Measurements from ENCODE around the gene MEA1.

MEA1 gene

GRCh38 chr6:43037197-43037596 lies 23.5 kb upstream of the MEA1 start:
- H2AK5ac ChIP-seq (ENCODE audit: low read length) = no peak overlapping the region
- H3K4ac ChIP-seq (ENCODE audit: low read depth, low read length) = no peak overlapping the region
- H3K14ac ChIP-seq (ENCODE audit: low read length) = no peak overlapping the region
- no CpG with 5 or more reads among the region's 5 CpGs for WGBS (ENCODE audit: extremely low coverage, insufficient coverage, insufficient read length)
- H2BK120ac ChIP-seq (ENCODE audit: insufficient read depth, low read length, poor library complexity) = no peak overlapping the region
- H3K36me3 ChIP-seq (ENCODE audit: control insufficient read depth in 1 of 2, insufficient read depth in 2 of 2, low read length in 2 of 2) = peaks cover 66 to 72% of the 10 kb centered on the region in 2 experiments
- H4K8ac ChIP-seq (ENCODE audit: low read depth, low read length) = no peak overlapping the region
- H2BK12ac ChIP-seq (ENCODE audit: low read length) = no peak overlapping the region
- H2BK5ac ChIP-seq (ENCODE audit: low read depth, low read length, poor library complexity) = no peak overlapping the region
- no peak overlapping the region for H3K18ac ChIP-seq (ENCODE audit: low read length)
- no peak overlapping the region for H4K91ac ChIP-seq (ENCODE audit: low read depth, low read length)
- no peak overlapping the region for H3K27ac ChIP-seq (ENCODE audit: low read depth, low read length)
- no peak overlapping the region for H3K23ac ChIP-seq (ENCODE audit: low read length)
- peaks cover 1% of the 10 kb centered on the region for H3K9me3 ChIP-seq (ENCODE audit: insufficient read depth, low read depth, low read length)
- H3K4me3 ChIP-seq (ENCODE audit: low read depth, low read length) = no peak overlapping the region
- DNase-seq = no peak
- H3K4me2 ChIP-seq (ENCODE audit: low read length) = no peak overlapping the region
- H3K9ac ChIP-seq (ENCODE audit: low read length) = peak overlapping the region; percentile 29
- H4K12ac ChIP-seq (ENCODE audit: low read depth, low read length) = no peak overlapping the region
- H3K79me1 ChIP-seq (ENCODE audit: low read length) = no peaks in the 10 kb centered on the region
- no peaks in the 10 kb centered on the region for H3K27me3 ChIP-seq (ENCODE audit: insufficient read depth, low read length)
- no peak overlapping the region for H2AFZ ChIP-seq (ENCODE audit: insufficient read depth, low read length, poor library complexity)
- H3K79me2 ChIP-seq (ENCODE audit: control insufficient read depth, insufficient read depth, low read length, poor library complexity) = no peaks in the 10 kb centered on the region
- H3K4me1 ChIP-seq (ENCODE audit: control insufficient read depth in 1 of 2, insufficient read depth in 2 of 2, low read length in 2 of 2) = no peaks in the 10 kb centered on the region

GRCh38 chr6:43036712-43037111 lies 23.0 kb upstream of the MEA1 start:
- DNase-seq = no peak

GRCh38 chr6:43035495-43036194 lies 21.9 kb upstream of the MEA1 start:
- H3K27ac ChIP-seq (ENCODE audit: low read depth, low read length) = no peak overlapping the region
- peaks cover 63 to 71% of the 10 kb centered on the region in 2 experiments for H3K36me3 ChIP-seq (ENCODE audit: control insufficient read depth in 1 of 2, insufficient read depth in 2 of 2, low read length in 2 of 2)
- H2BK120ac ChIP-seq (ENCODE audit: insufficient read depth, low read length, poor library complexity) = no peak overlapping the region
- no peak overlapping the region for H3K4me3 ChIP-seq (ENCODE audit: low read depth, low read length)
- H3K23ac ChIP-seq (ENCODE audit: low read length) = no peak overlapping the region
- H3K14ac ChIP-seq (ENCODE audit: low read length) = no peak overlapping the region
- no peak for DNase-seq
- H2AFZ ChIP-seq (ENCODE audit: insufficient read depth, low read length, poor library complexity) = no peak overlapping the region
- no peak overlapping the region for H3K18ac ChIP-seq (ENCODE audit: low read length)
- no peak overlapping the region for H3K4ac ChIP-seq (ENCODE audit: low read depth, low read length)
- no peaks in the 10 kb centered on the region for H3K79me1 ChIP-seq (ENCODE audit: low read length)
- H3K27me3 ChIP-seq (ENCODE audit: insufficient read depth, low read length) = no peaks in the 10 kb centered on the region
- peaks cover 1% of the 10 kb centered on the region for H3K9me3 ChIP-seq (ENCODE audit: insufficient read depth, low read depth, low read length)
- no peak overlapping the region for H4K91ac ChIP-seq (ENCODE audit: low read depth, low read length)
- no peak overlapping the region for H4K12ac ChIP-seq (ENCODE audit: low read depth, low read length)
- no peak overlapping the region for H2AK5ac ChIP-seq (ENCODE audit: low read length)
- no peak overlapping the region for H4K8ac ChIP-seq (ENCODE audit: low read depth, low read length)
- no peak overlapping the region for H3K9ac ChIP-seq (ENCODE audit: low read length)
- no peak overlapping the region for H2BK12ac ChIP-seq (ENCODE audit: low read length)
- H3K79me2 ChIP-seq (ENCODE audit: control insufficient read depth, insufficient read depth, low read length, poor library complexity) = no peaks in the 10 kb centered on the region
- H2BK5ac ChIP-seq (ENCODE audit: low read depth, low read length, poor library complexity) = no peak overlapping the region
- H3K4me2 ChIP-seq (ENCODE audit: low read length) = no peak overlapping the region
- no peaks in the 10 kb centered on the region for H3K4me1 ChIP-seq (ENCODE audit: control insufficient read depth in 1 of 2, insufficient read depth in 2 of 2, low read length in 2 of 2)
- WGBS (ENCODE audit: extremely low coverage, insufficient coverage, insufficient read length) = no CpG with 5 or more reads among the region's 4 CpGs

More at GRCh38 chr6:43036712-43037111, 23.0 kb upstream of the MEA1 start:
- no peak overlapping the region for H4K8ac ChIP-seq (ENCODE audit: low read depth, low read length)
- H2BK120ac ChIP-seq (ENCODE audit: insufficient read depth, low read length, poor library complexity) = no peak overlapping the region
- H3K14ac ChIP-seq (ENCODE audit: low read length) = no peak overlapping the region
- no peaks in the 10 kb centered on the region for H3K27me3 ChIP-seq (ENCODE audit: insufficient read depth, low read length)
- H4K12ac ChIP-seq (ENCODE audit: low read depth, low read length) = no peak overlapping the region
- H3K27ac ChIP-seq (ENCODE audit: low read depth, low read length) = no peak overlapping the region
- no peak overlapping the region for H2AK5ac ChIP-seq (ENCODE audit: low read length)
- no peak overlapping the region for H3K4me2 ChIP-seq (ENCODE audit: low read length)
- no peaks in the 10 kb centered on the region for H3K79me1 ChIP-seq (ENCODE audit: low read length)
- H2BK5ac ChIP-seq (ENCODE audit: low read depth, low read length, poor library complexity) = no peak overlapping the region
- H4K91ac ChIP-seq (ENCODE audit: low read depth, low read length) = no peak overlapping the region
- no peak overlapping the region for H3K4ac ChIP-seq (ENCODE audit: low read depth, low read length)
- no peak overlapping the region for H3K18ac ChIP-seq (ENCODE audit: low read length)
- no peak overlapping the region for H2BK12ac ChIP-seq (ENCODE audit: low read length)
- H3K79me2 ChIP-seq (ENCODE audit: control insufficient read depth, insufficient read depth, low read length, poor library complexity) = no peaks in the 10 kb centered on the region
- no peak overlapping the region for H3K4me3 ChIP-seq (ENCODE audit: low read depth, low read length)
- H3K4me1 ChIP-seq (ENCODE audit: control insufficient read depth in 1 of 2, insufficient read depth in 2 of 2, low read length in 2 of 2) = no peaks in the 10 kb centered on the region
- peak overlapping the region; percentile 29 for H3K9ac ChIP-seq (ENCODE audit: low read length)
- H2AFZ ChIP-seq (ENCODE audit: insufficient read depth, low read length, poor library complexity) = no peak overlapping the region
- H3K23ac ChIP-seq (ENCODE audit: low read length) = no peak overlapping the region
- no CpG with 5 or more reads among the region's 9 CpGs for WGBS (ENCODE audit: extremely low coverage, insufficient coverage, insufficient read length)
- H3K36me3 ChIP-seq (ENCODE audit: control insufficient read depth in 1 of 2, insufficient read depth in 2 of 2, low read length in 2 of 2) = peaks cover 66 to 76% of the 10 kb centered on the region in 2 experiments
- peaks cover 1% of the 10 kb centered on the region for H3K9me3 ChIP-seq (ENCODE audit: insufficient read depth, low read depth, low read length)

GRCh38 chr6:43034190-43034525 lies 20.4 kb upstream of the MEA1 start:
- H3K36me3 ChIP-seq (ENCODE audit: control insufficient read depth in 1 of 2, insufficient read depth in 2 of 2, low read length in 2 of 2) = peaks cover 62 to 72% of the 10 kb centered on the region in 2 experiments
- peaks cover 1% of the 10 kb centered on the region for H3K9me3 ChIP-seq (ENCODE audit: insufficient read depth, low read depth, low read length)
- no peak for DNase-seq
- H4K12ac ChIP-seq (ENCODE audit: low read depth, low read length) = no peak overlapping the region
- no peak overlapping the region for H3K4ac ChIP-seq (ENCODE audit: low read depth, low read length)
- no peak overlapping the region for H2BK120ac ChIP-seq (ENCODE audit: insufficient read depth, low read length, poor library complexity)
- H2AFZ ChIP-seq (ENCODE audit: insufficient read depth, low read length, poor library complexity) = no peak overlapping the region
- no peak overlapping the region for H2BK12ac ChIP-seq (ENCODE audit: low read length)
- no peak overlapping the region for H3K18ac ChIP-seq (ENCODE audit: low read length)
- no peaks in the 10 kb centered on the region for H3K27me3 ChIP-seq (ENCODE audit: insufficient read depth, low read length)
- H3K79me1 ChIP-seq (ENCODE audit: low read length) = no peaks in the 10 kb centered on the region
- H4K91ac ChIP-seq (ENCODE audit: low read depth, low read length) = no peak overlapping the region
- H3K4me2 ChIP-seq (ENCODE audit: low read length) = no peak overlapping the region
- H2BK5ac ChIP-seq (ENCODE audit: low read depth, low read length, poor library complexity) = no peak overlapping the region
- no peaks in the 10 kb centered on the region for H3K79me2 ChIP-seq (ENCODE audit: control insufficient read depth, insufficient read depth, low read length, poor library complexity)
- H2AK5ac ChIP-seq (ENCODE audit: low read length) = no peak overlapping the region
- H3K4me3 ChIP-seq (ENCODE audit: low read depth, low read length) = no peak overlapping the region
- H3K9ac ChIP-seq (ENCODE audit: low read length) = no peak overlapping the region
- no peak overlapping the region for H3K14ac ChIP-seq (ENCODE audit: low read length)
- no peak overlapping the region for H3K27ac ChIP-seq (ENCODE audit: low read depth, low read length)
- H4K8ac ChIP-seq (ENCODE audit: low read depth, low read length) = no peak overlapping the region
- H3K4me1 ChIP-seq (ENCODE audit: control insufficient read depth in 1 of 2, insufficient read depth in 2 of 2, low read length in 2 of 2) = no peaks in the 10 kb centered on the region
- WGBS (ENCODE audit: extremely low coverage, insufficient coverage, insufficient read length) = no CpG with 5 or more reads among the region's 2 CpGs
- H3K23ac ChIP-seq (ENCODE audit: low read length) = no peak overlapping the region
